Measurements from ENCODE around the gene MATCAP1. TPM values are rescaled to one million over a fixed set of nuclear protein-coding genes. Genes with fewer than 3 reads are reported as not detected.

Gene MATCAP1
- total and polyA plus RNA-seq, 2 of the 13 experiments (the other 11 are each of a cell fraction or from before 2014, with no cell fraction given) = 11.2 to 24.5 TPM

DNA sequence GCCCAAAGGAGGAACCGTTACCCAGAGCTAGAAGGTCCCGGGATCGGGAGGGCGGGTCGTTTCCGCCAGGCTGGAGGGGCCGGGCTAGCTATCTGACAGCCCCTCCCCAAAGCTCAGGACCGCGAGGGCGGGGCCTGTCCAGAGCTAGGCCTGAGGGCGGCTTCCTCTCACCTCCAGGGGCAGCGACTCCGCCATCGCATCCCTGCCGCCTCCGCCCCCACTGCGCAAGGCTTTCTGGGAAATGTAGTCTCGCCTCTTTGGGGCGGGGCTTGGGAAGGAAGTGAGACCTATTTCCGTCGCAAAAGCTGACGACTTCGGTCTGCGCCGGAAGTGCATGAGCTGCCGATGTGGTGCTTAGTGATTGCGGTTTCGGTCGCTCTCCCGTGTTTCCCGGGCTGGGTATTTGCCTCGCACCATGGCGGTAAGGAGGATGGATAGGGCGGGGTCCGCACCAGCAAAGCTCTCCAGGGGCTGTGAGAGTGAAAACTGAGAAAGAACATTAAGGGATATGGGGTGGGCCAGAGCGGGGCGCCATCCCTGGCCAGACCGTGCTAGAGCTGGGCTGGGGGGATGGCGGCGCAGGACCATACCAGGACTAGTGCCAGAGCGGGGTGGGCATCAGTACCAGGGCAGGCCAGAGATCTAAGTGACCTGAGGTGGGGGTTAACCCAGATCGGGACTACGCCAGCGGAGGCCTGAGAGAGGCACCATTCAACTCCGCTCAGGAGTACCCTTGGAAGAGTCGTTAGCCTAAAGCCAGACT, 43.2 kb upstream of the MATCAP1 start, which contains the start of gene TMEM208 (continued):
- TF ChIP-seq, protein P1, sequence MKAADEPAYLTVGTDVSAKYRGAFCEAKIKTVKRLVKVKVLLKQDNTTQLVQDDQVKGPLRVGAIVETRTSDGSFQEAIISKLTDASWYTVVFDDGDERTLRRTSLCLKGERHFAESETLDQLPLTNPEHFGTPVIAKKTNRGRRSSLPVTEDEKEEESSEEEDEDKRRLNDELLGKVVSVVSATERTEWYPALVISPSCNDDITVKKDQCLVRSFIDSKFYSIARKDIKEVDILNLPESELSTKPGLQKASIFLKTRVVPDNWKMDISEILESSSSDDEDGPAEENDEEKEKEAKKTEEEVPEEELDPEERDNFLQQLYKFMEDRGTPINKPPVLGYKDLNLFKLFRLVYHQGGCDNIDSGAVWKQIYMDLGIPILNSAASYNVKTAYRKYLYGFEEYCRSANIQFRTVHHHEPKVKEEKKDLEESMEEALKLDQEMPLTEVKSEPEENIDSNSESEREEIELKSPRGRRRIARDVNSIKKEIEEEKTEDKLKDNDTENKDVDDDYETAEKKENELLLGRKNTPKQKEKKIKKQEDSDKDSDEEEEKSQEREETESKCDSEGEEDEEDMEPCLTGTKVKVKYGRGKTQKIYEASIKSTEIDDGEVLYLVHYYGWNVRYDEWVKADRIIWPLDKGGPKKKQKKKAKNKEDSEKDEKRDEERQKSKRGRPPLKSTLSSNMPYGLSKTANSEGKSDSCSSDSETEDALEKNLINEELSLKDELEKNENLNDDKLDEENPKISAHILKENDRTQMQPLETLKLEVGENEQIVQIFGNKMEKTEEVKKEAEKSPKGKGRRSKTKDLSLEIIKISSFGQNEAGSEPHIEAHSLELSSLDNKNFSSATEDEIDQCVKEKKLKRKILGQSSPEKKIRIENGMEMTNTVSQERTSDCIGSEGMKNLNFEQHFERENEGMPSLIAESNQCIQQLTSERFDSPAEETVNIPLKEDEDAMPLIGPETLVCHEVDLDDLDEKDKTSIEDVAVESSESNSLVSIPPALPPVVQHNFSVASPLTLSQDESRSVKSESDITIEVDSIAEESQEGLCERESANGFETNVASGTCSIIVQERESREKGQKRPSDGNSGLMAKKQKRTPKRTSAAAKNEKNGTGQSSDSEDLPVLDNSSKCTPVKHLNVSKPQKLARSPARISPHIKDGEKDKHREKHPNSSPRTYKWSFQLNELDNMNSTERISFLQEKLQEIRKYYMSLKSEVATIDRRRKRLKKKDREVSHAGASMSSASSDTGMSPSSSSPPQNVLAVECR (CRISPR knock-in tag; IDR thresholded peaks at IDR 0.05; ENCODE audit: borderline replicate concordance) = peak; percentile 99
- TF ChIP-seq THYN1 (CRISPR knock-in tag; IDR thresholded peaks at IDR 0.05; ENCODE audit: borderline replicate concordance, low read depth) (no peak), SP1 (IDR thresholded peaks at IDR 0.05) (no peak), SP1 (CRISPR knock-in tag; IDR thresholded peaks at IDR 0.05) (peak; percentile 100), TBL1XR1 (IDR thresholded peaks at IDR 0.05; ENCODE audit: borderline replicate concordance, low read length, partially characterized antibody) (peak; percentile 71), ZIK1 (CRISPR knock-in tag; IDR thresholded peaks at IDR 0.05; ENCODE audit: borderline replicate concordance, low read depth) (peak; percentile 87), ZNF816 (CRISPR knock-in tag; IDR thresholded peaks at IDR 0.05; ENCODE audit: borderline replicate concordance) (no peak), NR2C2 (CRISPR knock-in tag; IDR thresholded peaks at IDR 0.05; ENCODE audit: borderline replicate concordance) (peak; percentile 94), MIXL1 (CRISPR knock-in tag; IDR thresholded peaks at IDR 0.05) (peak; percentile 74), PRPF4 (IDR thresholded peaks at IDR 0.05; ENCODE audit: low read depth, low read length, poor library complexity, severe bottlenecking) (no peak), NBN (conservative IDR thresholded peaks at IDR 0.05) (no peak), ETV6 (CRISPR knock-in tag; conservative IDR thresholded peaks at IDR 0.05) (peak; percentile 90), ZNF777 (CRISPR knock-in tag; IDR thresholded peaks at IDR 0.05) (no peak; the same call in 1 of the 2 replicates), HOXD1 (CRISPR knock-in tag; IDR thresholded peaks at IDR 0.05) (peak; percentile 81)
- TF ChIP-seq, protein P2, sequence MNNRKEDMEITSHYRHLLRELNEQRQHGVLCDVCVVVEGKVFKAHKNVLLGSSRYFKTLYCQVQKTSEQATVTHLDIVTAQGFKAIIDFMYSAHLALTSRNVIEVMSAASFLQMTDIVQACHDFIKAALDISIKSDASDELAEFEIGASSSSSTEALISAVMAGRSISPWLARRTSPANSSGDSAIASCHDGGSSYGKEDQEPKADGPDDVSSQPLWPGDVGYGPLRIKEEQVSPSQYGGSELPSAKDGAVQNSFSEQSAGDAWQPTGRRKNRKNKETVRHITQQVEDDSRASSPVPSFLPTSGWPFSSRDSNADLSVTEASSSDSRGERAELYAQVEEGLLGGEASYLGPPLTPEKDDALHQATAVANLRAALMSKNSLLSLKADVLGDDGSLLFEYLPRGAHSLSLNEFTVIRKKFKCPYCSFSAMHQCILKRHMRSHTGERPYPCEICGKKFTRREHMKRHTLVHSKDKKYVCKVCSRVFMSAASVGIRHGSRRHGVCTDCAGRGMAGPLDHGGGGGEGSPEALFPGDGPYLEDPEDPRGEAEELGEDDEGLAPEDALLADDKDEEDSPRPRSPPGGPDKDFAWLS (CRISPR knock-in tag; IDR thresholded peaks at IDR 0.05; ENCODE audit: borderline replicate concordance) = no peak
- TF ChIP-seq, protein P3, sequence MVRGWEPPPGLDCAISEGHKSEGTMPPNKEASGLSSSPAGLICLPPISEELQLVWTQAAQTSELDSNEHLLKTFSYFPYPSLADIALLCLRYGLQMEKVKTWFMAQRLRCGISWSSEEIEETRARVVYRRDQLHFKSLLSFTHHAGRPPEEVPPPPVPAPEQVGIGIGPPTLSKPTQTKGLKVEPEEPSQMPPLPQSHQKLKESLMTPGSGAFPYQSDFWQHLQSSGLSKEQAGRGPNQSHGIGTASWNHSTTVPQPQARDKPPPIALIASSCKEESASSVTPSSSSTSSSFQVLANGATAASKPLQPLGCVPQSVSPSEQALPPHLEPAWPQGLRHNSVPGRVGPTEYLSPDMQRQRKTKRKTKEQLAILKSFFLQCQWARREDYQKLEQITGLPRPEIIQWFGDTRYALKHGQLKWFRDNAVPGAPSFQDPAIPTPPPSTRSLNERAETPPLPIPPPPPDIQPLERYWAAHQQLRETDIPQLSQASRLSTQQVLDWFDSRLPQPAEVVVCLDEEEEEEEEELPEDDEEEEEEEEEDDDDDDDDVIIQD (CRISPR knock-in tag; IDR thresholded peaks at IDR 0.05; ENCODE audit: low read depth) = peak; percentile 75; the same call in 1 of the 2 replicates
- TF ChIP-seq, protein P4, sequence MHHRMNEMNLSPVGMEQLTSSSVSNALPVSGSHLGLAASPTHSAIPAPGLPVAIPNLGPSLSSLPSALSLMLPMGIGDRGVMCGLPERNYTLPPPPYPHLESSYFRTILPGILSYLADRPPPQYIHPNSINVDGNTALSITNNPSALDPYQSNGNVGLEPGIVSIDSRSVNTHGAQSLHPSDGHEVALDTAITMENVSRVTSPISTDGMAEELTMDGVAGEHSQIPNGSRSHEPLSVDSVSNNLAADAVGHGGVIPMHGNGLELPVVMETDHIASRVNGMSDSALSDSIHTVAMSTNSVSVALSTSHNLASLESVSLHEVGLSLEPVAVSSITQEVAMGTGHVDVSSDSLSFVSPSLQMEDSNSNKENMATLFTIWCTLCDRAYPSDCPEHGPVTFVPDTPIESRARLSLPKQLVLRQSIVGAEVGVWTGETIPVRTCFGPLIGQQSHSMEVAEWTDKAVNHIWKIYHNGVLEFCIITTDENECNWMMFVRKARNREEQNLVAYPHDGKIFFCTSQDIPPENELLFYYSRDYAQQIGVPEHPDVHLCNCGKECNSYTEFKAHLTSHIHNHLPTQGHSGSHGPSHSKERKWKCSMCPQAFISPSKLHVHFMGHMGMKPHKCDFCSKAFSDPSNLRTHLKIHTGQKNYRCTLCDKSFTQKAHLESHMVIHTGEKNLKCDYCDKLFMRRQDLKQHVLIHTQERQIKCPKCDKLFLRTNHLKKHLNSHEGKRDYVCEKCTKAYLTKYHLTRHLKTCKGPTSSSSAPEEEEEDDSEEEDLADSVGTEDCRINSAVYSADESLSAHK (CRISPR knock-in tag; IDR thresholded peaks at IDR 0.05; ENCODE audit: borderline replicate concordance) = no peak
- TF ChIP-seq, protein P5, sequence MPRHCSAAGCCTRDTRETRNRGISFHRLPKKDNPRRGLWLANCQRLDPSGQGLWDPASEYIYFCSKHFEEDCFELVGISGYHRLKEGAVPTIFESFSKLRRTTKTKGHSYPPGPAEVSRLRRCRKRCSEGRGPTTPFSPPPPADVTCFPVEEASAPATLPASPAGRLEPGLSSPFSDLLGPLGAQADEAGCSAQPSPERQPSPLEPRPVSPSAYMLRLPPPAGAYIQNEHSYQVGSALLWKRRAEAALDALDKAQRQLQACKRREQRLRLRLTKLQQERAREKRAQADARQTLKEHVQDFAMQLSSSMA (CRISPR knock-in tag; IDR thresholded peaks at IDR 0.05) = no peak

Measured in HepG2 (cell line).